Stimulated activated CD8-positive, alpha-beta memory T cell treated with anti-CD3 and anti-CD28 coated beads, Interleukin-4, amount 100 ng/mL, for 24 hours (primary cell): Measurements from ENCODE around the gene TLN1.

Experiments
- DNase-seq: peaks from one replicate; pipeline ENCODE4 v3.0.0-alpha.2; 2020; ENCODE audit warnings: low read depth

TLN1 gene

DNA sequence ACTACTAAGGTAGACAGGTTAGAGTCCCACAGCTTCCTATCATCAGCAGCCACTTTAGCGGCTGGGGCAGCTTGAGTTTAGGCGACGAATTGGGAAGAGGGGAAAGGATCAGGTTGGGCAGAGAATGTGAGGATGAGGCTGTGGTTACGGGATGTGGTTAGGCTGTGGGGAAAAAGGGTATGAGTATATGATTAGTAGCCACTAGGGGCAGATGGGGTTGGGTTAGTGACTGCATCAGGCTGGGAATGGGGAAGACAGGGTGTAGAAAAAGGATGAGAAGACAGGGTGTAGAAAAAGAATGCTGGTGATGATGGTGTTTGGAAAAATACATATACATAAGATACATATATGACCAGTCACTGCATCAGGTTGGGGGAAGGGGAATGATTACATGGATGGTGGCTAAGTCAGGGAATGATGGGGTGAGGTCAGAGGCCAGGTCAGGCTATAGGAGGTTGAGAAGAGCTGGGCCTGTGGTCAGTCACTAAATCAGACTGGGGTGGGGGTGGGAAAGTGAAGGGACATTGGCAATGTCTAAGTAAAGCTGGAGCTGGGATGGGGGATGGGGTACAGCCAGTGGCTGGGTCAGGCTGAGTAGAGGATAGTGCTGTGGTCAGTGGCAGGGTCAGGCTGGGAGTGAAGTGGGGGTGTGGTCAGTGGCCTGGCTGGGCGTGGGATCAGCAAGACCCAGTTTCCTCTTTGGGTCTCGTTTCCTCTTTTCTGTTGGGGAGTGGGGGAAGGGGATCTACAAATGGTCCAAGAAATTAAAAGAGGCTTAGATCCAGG lies 2.1 kb downstream of the TLN1 start:
- no peak for DNase-seq

DNA sequence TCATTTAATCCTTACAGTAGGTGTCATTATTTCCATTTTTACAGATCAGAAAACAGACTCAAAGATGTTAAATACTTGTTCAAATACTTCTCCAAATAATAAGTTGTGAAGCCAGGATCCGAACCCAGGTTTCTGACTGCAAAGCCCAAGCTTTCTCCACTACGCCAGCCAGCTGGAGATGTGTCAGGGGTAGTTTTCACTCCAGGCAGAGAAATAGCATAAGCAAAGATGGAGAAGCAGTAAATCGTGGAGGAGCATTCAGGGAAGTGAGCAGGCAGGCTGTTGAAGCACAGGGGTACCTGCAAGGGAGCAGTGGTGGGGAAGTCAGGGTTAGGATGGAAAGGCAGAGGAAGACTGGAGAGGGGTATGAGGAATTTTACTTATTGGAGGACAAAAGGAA lies 2.9 kb downstream of the TLN1 start:
- DNase-seq: no peak

DNA sequence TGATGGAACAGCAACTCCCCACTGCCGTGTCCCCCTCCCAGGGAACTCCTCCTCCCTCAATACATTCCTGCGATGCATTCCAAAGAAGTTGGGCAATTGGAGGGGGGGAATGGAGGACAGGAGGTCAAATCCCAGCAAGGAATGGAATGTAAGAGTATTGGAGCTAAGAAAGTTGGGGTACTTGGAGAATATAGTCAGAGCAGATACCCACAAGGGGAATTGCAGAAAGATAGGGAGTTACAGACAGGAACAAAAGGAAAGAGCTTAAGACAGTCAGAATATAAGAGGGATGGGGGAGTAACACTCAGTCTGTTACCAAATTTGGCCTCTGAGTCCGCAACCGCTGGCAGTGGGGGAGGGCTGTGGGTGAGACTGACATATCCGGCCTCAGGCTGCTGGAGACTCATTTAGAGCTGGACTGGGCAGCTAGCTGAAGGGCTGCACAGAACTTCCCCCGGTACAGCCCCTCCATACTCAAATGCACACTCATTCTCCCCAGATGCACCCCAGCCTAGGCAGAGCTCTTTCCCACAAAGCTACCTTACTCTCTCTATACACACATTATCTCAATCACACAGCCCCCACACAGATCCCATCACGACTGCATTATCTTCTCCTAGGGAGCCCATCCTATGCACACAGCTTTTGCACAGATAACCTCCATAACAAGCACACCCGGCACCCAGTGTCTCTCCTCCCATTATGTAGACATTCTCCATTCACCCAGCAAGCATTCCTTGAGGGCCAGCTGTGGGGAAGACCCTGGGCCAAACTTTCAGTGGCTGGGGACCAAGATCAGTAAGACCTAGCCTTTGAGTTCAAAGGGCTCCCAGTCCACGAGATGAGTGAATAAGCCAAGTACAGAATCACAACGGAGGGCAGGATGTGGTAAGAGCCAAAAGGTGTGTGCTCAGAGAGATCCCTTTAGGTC lies 3.7 kb downstream of the TLN1 start:
- peak; percentile 26 for DNase-seq

DNA sequence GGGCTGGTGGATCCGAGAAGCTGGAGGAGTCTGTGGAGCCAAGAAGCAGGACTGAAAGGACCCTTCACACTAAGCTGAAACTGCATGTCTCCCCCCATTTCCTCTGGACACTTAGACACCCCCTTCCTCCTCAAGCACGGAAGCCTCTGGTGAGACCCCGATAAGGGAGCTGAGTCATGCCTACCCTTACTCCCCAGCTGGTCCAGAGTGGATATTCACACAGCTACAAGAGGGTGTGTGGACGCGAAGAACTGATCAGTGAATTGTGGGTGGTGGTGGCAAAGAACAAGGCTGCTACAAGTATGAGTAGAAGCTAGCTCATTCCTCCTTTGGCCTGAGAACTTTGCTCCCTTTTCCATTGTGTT lies 4.3 kb downstream of the TLN1 start:
- no peak for DNase-seq

DNA sequence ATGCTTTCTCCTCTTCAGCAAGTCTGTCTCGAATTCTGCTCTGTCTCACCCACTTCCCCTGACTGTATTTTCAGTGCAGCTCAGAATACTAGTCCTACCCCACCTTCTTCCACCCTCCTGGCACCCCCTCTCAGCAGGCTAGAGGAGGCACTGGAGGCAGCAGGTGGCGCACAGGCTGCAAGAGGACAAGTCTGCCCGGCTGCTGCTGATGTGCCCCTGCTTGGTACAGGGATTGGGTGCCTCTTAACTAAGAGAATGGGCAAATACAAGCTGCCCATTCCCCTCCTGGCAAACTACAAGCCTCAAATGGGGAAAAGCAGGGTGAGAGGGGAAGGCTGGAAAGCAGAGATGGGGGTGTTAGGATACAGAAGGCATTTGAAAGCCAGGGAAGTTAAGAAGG lies 5.1 kb downstream of the TLN1 start:
- DNase-seq: no peak

DNA sequence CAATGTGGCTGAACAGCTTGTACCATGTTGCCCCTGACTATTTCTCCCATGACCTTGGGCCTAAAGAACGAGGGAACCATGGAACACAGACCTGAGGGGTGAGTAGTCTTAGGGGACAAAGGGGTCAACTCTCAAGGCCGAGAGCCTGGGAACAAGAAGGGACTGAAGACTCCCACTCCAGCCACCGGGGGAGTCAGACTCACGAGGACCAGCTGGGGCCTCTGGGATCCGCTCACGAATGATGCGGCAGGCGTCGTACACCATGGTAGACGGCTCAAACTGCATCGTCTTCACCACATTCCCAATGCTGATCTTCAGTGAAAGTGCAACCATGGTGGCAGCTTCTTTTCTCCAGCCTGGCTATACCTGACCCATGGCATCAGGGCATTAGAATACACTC lies 6.6 kb downstream of the TLN1 start:
- no peak for DNase-seq

DNA sequence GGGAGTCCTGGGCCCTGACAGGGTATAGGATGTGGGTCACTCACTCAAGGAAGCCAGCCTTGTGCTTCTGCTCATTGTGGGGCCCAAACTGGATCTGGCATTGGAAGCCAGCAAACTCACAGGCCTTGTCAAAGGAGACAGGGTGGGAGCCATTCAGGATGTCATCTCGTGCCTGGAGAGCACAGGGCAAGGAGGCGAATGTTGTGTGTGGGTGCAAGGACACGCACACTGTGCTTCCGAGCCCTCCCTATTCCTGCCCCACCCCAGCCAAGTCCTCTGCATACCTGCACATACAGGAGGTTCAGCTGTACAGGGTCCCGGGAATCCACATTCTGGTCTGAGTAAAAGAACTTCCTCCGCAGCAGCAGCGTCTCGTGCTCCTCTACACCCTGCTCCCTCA lies 8.1 kb downstream of the TLN1 start:
- no peak for DNase-seq

DNA sequence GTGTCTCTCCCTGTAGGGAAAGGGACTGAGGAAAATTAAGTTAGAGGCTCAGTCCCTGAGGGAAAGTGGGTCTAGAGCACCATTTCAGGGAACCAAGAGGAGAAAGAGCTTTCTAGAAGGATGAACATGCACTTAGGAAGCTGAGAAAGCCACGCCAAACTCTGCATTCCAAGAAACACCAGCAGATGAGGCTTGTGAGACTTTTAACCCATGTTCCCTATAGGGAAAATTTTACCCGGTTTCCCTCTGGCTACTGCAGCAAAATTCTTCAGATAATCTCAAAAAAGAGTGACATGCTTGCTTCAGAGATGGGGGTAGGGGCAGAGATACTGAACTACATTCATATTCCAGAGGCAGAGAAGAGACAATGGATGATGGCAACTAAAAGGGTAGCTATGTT lies 8.6 kb downstream of the TLN1 start:
- DNase-seq: no peak

DNA sequence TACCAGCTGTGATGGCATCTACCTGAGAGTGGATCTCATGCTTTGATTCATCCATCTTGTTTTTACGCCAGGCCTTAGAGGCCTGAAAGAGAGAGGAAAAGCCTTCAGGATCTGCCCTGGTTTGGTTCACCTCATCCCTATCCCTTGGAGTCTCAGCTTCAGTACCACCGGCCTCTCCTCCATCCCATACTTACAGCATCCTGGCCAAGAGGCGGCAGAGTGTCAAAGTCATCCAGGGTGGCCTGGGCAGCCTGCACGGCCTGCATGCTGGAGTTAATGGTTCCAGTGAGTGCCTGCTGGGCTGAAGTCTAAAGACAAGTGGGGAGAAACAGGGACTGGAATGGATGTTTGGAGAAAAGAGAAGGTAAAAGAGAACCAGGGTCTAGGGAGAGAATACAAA lies 12.4 kb downstream of the TLN1 start:
- DNase-seq: no peak

DNA sequence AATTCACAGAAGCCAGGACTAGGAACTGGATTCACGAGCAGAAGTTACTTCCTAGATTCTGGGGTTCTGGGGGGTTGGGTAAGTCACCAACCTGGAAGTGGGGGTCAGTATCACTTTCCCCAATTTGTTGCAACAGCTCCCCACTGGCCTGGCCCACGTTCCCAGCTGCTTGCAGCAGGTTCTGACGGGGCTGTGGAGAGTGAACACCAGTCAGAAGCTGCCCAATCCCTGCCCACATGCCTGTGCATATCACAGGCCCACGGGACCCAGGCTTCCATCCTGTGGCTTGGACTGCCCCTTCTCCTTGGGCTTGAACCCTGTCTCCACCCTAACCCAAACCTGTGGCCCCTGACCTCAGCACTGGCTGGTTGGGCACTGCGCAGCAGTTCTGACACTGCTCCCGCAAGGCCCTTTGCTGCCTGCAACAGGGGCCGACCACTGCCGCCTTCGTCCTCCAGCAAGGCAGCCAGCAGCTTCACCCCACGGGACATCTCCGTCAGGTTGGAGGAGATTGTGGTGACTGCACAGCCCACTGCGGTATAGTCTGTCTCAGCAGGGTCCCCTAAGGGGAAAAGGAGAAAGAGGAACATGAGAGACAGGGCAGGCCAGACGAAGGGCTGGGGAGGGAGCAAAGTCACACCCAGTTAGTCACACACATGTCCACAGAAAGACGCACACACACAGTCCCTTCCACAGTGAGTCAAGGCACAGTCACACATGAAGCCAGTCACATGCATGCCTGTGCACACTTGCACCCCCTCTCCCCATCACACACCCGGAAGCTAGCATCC lies 13.1 kb downstream of the TLN1 start:
- DNase-seq: no peak

DNA sequence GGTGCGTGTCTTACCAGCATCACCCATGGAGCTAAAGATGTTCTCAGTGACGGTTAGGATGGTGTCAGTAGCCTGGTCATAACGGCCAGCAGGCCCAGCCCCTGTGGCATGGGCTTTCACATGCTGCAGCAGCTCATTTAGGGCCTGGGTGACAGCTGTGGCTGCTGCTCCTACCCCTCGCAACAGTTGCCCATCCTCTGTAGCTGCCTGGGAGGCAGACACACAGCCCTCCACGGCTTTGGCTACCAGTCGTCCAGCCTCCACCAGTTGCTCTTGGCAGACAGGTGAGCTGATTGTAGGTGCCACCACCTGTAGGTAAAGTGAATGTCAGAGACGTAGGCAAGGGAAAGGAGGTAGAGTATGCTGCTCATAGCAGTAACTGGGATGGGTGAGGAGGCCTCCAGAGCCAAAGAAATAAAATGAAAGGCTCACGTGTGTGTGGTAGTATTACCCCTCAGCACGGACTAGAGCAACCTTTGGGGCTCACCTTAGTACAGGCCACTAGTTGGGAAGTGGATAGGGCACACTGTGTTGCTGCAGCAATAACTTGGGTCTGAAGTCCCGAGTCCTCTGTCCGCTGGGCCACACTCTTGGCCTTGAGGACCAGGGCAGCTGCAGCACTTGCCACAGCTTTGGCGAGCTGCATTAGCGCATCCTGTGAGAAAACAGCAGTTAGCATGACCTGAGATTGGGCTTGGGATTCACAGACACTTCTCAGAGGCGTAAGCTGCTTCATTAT lies 14.7 kb downstream of the TLN1 start:
- no peak for DNase-seq

DNA sequence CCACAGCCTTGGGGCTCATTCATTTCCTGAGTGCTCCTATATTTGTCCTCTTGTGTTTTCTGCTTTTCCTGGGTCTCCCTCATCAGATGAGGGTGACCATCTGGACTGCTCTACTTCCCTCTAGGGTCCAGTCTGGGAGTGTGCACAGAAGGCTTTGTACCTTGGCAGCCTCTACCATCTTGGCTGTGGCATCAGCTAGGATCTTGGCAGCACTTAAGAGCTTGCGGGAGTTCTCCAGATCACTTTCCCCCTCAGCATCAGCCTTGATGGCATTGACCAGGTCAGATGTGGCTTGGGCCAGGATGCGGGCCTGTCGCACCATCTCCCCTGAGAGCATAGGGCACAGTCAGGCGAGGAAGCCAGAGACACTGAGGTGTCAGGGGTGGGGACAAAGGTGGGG lies 15.8 kb downstream of the TLN1 start:
- no peak for DNase-seq

DNA sequence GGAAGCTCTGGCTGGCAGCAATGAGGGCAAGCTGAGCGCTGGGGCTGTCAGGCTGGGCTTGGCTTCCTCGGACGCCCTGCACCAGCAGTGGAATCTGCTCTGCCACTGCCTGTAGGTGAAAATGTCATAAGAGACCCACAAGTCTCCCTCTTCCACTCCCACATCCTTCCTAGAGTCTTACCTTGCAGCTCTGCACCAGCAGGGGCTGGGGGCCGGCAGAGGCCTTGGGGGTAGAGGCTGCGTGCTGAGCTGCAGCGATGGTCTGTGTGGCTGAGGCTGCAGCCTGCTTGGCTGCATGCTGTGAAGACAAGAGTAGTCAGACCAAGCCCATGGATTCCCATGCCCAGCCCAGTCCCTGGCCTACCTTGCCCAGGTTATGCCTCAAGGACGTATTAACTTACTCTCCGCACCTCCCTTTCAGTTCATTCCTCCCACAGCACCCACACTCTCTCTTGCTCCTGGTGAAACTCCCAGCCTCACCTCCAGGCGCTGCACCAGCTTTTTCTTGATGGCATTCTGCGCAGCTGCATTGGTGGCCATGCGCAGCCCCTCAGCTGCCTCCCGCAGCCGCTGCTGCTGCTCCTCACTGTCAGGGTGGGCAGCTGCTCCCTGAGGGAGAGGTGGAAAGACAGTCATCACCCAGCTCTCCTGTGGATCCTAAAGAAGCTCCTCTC lies 17.3 kb downstream of the TLN1 start:
- no peak for DNase-seq

DNA sequence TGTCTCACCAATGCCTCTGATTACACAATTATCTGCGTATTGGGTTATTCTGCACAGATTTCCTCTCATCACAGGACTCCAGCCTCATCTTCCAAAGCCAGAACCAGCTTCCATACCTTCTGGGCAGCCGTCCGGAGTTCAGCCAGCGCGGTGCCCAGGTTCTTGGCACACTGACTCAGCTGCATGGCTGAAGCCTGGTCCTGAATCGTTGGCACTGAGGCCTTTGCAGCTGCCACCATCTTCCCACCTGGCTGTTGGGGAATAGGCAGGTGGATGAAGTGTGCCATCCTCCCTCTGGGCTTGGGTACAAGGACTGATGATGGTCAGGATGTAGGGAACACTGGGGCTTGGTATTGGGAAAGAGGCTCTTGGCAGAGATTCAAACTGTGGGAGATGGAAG lies 17.9 kb downstream of the TLN1 start:
- DNase-seq: no peak

DNA sequence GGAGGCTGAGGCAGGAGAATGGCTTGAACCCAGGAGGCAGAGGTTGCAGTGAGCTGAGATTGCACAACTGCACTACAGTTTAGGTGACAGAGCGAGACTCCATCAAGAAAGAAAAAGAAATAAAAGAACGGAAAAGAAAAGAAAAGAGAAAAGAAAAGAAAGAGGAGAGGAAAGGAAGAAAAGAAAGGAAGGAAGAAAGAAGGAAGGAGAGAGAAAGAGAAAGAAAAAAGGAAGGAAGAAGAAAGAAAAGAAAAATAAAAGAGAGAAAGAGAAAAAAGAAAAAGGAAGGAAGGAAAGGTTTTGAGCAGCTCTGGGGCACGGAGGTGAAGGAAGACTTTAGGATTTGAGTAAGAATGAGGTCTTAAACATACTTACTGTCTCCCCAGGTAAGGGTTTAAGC lies 18.4 kb downstream of the TLN1 start:
- DNase-seq: no peak

DNA sequence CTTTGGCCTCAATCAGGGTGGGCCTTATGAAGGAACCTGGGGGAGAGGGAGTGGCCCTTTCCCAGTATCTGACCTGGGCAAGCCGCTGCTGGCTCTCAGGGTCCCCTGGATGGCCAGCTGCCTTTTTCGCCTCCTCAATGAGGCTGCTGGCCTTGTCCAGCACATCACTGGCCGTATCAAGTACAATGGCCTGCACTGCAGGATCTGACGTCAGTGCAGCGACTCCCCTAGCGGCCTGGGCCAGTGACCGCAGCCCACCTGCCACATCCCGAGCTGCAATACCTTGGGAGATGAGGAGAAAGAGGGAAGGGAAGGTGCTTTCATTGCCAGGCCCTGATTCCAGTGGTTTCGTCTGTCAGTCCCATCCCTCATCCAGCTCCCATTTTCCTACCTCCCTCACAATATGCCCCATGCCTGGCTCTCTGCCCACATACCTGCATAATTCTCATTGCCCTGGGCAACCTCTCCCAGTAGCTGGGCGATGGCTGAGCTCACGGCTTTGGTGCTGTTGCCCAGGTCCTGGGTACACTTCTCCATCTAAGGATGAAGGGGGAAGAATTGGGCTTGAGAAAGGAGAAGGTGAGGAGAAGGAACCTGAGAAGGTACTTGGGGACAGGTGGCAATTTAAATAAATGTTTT lies 19.1 kb downstream of the TLN1 start:
- no peak for DNase-seq

DNA sequence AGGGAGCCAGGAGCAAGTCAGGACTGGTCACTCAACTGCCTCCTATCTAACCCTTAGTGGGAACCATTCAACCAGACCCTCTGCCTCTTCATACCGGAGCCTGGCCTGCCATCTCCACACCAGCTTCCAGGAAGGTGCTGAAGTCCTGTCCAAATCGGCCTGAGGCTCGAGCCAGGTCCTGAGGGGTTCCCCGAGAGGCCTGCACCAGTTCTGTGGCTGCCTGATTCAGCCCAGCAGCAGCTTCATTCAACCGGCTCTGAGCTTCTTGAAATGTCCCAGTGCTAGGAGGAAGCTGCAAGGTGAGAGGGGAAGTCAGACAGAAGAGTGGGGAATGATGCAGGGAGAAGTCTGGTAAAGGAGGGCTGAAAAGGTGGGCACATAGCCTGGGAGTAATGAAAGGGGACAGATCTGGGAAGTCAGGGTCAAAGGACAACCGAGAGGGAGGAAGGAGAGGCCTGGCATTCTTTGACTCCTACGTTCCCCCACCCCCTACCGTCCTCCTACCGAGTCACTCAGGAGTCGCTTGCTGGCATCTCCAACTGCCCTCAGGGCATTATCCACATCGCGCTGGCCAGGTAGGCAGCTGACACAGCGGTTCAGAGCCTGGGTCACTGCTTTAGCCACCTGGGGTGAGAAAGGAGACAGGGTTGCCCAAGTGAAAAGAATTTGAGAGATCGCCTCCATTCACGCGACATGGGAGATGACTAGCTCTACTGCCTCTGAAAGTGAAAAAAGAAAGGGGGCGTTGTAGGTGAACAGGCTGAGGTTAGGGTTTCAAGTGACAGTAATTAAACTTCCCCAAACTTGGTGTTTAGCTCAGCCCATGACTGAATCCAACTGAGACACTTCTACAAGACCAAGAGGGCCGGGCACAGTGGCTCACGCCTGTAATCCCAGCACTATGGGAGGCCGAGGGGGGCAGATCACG lies 20.2 kb downstream of the TLN1 start:
- DNase-seq: no peak

DNA sequence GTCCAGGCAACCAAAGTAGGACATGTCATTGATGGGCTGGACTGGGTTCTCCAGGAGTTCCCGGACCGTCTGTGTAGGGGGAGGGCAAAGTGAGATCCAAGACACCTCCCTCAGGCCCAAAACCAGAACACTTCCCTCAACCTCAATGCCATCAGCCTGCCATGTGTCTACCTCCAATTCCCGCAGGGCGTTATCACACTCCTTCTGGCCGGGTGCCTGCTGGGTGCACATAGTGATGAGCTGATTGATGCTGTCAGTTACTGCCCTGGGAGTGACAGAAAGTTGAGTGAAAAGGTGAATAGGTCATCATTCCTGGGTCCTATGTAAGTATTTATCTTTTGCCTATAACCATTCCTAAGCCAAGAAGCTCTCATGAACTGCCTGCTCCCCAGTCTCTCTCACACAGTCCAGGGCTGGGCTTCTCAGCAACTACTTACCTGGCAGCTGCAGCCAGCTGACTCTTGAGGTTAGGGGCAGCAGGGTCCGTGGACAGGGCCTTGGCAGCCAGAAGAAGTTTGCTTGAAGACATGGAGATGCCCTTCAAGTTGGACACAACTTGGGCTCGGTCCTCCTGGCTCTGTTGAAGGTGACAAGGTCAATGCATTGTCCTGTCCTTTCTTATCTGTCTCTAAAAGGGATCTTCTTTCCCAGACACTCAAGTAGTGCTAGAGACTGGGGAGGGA lies 21.0 kb downstream of the TLN1 start:
- DNase-seq: no peak

DNA sequence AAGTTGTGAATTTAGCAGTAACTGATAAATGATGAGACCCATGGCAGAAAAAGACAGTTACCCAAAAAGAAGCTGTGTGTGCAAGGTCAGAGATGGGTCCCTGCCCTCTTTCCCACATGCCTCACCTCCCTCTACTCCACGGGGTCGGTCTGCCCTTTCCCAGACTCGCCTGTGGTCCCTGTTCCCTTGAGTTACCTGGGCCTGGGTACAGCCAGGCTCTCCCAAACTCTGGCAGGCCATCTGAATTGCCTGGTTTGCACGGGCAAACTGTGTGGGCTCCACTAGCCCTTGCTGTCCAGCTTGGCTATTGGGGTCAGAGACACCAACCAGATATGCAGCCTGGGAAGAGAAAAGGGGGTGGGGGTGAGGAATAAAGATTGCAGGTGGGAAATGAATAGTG lies 23.8 kb downstream of the TLN1 start:
- DNase-seq: no peak
